Muscle of arm (tissue), 12 donors: ENCODE measurements around the gene ATRAID. TPM values are rescaled to one million over a fixed set of nuclear protein-coding genes. Genes with fewer than 3 reads are reported as not detected.

Source experiments
- DNase-seq: peaks from one replicate; pipeline ENCODE4 v3.0.0-alpha.2; 2013
- polyA plus RNA-seq, 12 donors: library from polyadenylated mRNA; unstranded; fragments of 120-200 nt; gene quantifications; one replicate each; pipeline ENCODE4 v1.2.1, GENCODE V29; 2013; ENCODE audit not compliant: insufficient read length in 12 of 12

The ATRAID gene
- polyA plus RNA-seq, 12 donors: 85.6 to 115 (median 98.3) TPM; not detected in 1

DNA sequence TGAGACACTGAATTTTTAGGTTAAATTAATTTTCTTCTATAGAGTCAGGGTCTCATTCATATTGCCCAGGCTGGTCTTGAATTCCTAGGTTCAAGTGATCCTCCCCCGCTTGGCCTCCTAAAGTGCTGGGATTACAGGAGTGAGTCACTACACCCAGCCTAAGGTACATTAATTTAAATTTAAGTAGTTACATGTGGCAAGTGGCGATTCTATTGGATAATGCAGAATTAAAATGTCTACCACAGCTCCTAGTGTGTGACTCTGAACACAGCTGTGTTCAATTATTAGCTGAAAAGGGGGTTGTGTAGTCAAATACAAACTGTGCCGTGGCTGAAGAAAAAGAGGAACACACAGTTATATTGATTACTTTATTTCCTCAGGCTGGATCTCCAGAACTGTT is 3.1 kb downstream of the ATRAID start:
- no peak for DNase-seq

- DNase-seq: no peak
Measured at GRCh38 chr2:27216416-27217137, 4.7 kb downstream of the ATRAID start.

DNA sequence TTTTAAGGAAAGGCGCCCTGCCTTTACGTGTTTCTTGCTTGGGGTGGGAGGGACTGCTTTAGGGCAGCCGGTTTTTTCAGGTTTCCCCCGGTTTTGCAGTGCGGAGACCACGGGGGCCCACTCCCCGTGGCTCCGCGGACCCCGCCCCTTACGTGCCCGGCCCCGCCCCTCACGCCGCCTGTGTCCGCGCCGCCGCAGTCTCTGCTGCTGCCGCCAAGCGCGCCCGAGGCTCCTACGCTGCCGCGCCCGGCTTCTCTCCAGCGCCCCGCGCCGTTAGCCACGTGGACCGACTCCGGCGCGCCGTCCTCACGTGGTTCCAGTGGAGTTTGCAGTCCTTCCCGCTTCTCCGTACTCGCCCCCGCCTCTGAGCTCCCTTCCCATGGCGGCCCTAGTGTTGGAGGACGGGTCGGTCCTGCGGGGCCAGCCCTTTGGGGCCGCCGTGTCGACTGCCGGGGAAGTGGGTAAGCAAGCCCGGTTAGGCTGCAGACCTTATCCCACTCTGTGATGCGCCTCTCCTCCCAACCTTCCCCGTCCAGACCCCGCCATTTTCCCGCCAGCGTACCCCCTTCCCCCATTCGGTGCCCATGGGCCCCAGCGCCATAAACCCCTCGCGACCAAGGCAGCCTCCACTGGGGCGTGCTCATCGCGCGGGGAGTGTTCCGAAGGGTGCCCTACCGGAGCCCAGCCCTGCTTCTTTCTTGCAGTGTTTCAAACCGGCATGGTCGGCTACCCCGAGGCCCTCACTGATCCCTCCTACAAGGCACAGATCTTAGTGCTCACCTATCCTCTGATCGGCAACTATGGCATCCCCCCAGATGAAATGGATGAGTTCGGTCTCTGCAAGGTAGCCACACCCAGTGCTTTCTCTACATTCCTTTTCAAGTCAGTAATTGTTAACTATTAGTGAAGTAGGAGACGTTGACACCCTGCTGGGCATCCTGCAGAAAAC is 5.6 kb downstream of the ATRAID start, which contains the start of gene CAD:
TSS of gene CAD (plus strand) at position 197 of the 949 bp plus-strand sequence. CDS start at position 380, 183 bp downstream.
- DNase-seq: peak; percentile 82

GRCh38 chr2:27218614-27219013 is 6.8 kb downstream of the ATRAID start:
- DNase-seq: no peak

DNA sequence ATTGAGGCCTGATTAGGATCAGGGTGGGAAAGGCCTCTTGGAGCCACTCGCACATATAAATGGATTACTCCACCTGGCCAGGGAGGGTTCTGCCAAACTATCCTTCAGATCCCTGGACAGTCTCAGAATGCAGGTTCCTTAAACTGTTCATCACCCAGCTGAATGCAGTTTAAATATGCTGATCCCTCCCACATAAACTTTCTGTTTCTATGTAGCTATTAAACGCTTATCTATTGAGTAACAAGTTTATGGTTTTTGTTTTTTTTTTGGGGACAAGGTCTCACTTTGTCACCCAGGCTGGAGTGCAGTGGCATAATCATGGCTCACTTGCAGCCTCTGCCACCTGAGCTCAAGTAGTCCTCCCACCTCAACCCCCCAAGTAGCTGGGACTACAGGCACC is 7.2 kb downstream of the ATRAID start:
- DNase-seq: no peak

- DNase-seq: no peak
Measured at GRCh38 chr2:27220091-27220490, 8.2 kb downstream of the ATRAID start.

- DNase-seq: no peak
Measured at GRCh38 chr2:27221166-27221565, 9.3 kb downstream of the ATRAID start.

- no peak for DNase-seq
Measured at GRCh38 chr2:27222407-27222806, 10.6 kb downstream of the ATRAID start.

GRCh38 chr2:27223416-27223815 is 11.6 kb downstream of the ATRAID start:
- DNase-seq: no peak

DNA sequence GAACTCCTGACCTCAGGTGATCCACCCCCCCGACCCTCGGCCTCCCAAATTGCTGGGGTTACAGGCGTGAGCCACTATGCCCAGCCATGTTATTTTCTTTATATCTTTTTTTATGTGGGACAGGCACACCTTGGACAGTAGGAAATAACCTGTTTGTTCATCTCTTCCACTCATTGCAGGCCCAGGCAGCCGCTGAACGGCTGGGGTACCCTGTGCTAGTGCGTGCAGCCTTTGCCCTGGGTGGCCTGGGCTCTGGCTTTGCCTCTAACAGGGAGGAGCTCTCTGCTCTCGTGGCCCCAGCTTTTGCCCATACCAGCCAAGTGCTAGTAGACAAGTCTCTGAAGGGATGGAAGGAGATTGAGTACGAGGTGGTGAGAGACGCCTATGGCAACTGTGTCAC is 13.7 kb downstream of the ATRAID start:
- DNase-seq: no peak

DNA sequence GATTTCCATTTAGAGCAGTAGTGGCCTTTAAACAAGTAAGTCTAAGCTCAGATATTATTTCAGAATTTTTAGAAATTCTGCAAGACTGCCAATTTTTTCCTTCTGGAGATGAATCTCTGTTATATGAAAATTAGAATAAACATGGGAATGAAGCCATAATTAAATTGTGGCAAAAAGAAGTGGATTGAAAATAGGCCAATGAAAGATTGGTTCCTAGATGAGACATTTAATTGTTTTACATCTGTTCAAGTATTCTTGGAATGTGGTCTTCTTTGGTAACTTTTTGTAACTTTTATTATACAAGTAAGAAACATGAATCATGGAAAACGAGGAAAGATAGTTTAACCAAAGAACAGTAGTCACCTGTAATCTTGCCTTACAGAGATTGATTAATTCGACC is 15.7 kb downstream of the ATRAID start:
- no peak for DNase-seq

DNA sequence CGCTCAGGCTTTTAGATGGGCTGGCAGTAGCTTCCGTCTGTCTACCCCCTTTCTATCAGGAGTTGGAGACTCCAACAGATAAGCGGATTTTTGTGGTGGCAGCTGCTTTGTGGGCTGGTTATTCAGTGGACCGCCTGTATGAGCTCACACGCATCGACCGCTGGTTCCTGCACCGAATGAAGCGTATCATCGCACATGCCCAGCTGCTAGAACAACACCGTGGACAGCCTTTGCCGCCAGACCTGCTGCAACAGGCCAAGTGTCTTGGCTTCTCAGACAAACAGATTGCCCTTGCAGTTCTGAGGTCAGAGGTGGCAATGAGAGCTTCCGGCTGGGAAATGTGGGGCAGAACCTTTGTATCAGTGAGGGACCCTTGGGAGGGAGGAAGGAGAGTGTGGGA is 20.1 kb downstream of the ATRAID start:
- no peak for DNase-seq

- DNase-seq: no peak
Measured at GRCh38 chr2:27233341-27233740, 21.5 kb downstream of the ATRAID start.

- DNase-seq: no peak
Measured at GRCh38 chr2:27236136-27236535, 24.3 kb downstream of the ATRAID start.

- DNase-seq: no peak
Measured at GRCh38 chr2:27236626-27237025, 24.8 kb downstream of the ATRAID start.

DNA sequence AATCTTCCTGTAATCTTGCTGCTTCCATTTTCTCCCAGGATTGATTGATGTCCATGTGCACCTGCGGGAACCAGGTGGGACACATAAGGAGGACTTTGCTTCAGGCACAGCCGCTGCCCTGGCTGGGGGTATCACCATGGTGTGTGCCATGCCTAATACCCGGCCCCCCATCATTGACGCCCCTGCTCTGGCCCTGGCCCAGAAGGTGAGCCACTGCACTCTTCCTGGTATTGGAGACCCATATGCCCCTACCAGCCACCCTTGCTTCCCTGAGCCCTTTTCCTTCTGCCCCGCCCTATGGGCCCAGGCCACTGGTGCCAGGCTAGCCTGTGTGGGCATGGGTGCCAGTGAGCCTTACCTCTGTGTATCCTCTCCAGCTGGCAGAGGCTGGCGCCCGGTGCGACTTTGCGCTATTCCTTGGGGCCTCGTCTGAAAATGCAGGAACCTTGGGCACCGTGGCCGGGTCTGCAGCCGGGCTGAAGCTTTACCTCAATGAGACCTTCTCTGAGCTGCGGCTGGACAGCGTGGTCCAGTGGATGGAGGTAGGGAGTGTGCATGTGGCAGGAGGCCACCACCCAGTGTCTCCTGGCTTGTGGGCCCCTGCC is 25.6 kb downstream of the ATRAID start:
- no peak for DNase-seq

DNA sequence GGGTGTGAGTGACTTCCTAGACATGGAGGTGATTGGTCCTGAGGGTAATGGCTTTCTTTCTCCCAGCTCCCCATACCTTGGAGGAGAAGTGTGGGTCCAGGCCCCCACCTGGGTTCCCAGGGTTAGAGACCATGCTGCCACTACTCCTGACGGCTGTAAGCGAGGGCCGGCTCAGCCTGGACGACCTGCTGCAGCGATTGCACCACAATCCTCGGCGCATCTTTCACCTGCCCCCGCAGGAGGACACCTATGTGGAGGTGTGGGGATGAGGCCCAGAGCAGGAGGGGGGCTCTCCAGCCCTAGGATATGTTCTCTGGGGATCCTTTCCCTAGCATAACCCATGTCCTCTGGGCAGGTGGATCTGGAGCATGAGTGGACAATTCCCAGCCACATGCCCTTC is 27.1 kb downstream of the ATRAID start:
- DNase-seq: no peak

- DNase-seq: no peak
Measured at GRCh38 chr2:27240406-27240805, 28.6 kb downstream of the ATRAID start.

- DNase-seq: no peak
Measured at GRCh38 chr2:27241761-27242613, 30.1 kb downstream of the ATRAID start.

- no peak for DNase-seq
Measured at GRCh38 chr2:27242614-27242951, 30.7 kb downstream of the ATRAID start.

GRCh38 chr2:27243391-27244130 is 31.7 kb downstream of the ATRAID start:
- DNase-seq: no peak
